ENCODE results near the gene DOCK8. TPM values are rescaled to one million over a fixed set of nuclear protein-coding genes. Genes with fewer than 3 reads are reported as not detected.

The DOCK8 gene
- total and polyA plus RNA-seq, 2 of the 13 experiments (the other 11 are each of a cell fraction or from before 2014, with no cell fraction given) = 0.28 to 0.38 TPM

- Histone ChIP-seq H3K4me1 (ENCODE audit: insufficient read depth, low read length) (no peaks in the 10 kb centered on the region), H3K4me3 (replicated peaks in 1 of 3; ENCODE audit: insufficient read depth in 1 of 3, low read depth in 2 of 3, low read length in 3 of 3) (no peak overlapping the region), H3K9me3 (ENCODE audit: low read length) (no peaks in the 10 kb centered on the region), H2AFZ (ENCODE audit: low read length) (no peak overlapping the region), H3K27me3 (ENCODE audit: control insufficient read depth in 1 of 2, insufficient read depth in 2 of 2, low read length in 2 of 2) (no peaks in the 10 kb centered on the region), H3K36me3 (replicated peaks in 1 of 2; ENCODE audit: control insufficient read depth in 1 of 2, insufficient read depth in 2 of 2, low read length in 2 of 2) (no peaks in the 10 kb centered on the region), H4K20me1 (ENCODE audit: insufficient read depth, low read length) (peaks cover 4% of the 10 kb centered on the region; the same call in 1 of the 2 replicates), H3K79me2 (ENCODE audit: insufficient read depth, low read length) (no peaks in the 10 kb centered on the region), H3K27ac (ENCODE audit: extremely low read length, insufficient read depth, low read length) (no peak overlapping the region), H3K4me2 (ENCODE audit: low read depth, low read length) (no peak overlapping the region), H3K9ac (ENCODE audit: insufficient read depth, low read depth, low read length) (no peak overlapping the region)
- intact Hi-C loops (cut with micrococcal nuclease; ENCODE audit: unreplicated experiment) (no loop called here), in situ Hi-C loops (cut with HindIII; ENCODE audit: extremely low pct_ligation_motif_present, low pct_unique_long_range_greater_than_20kb) (no loop called here)
- POLR2A ChIA-PET = no interaction called here
- BruUV-seq (replicated peaks) = no TSS peak
- DNase-seq (ENCODE audit: low spot score) (no peak), ATAC-seq (no peak), FAIRE-seq (no peak)
- TF ChIP-seq MXD3 (CRISPR knock-in tag; IDR thresholded peaks at IDR 0.05) (no peak), ZNF282 (IDR thresholded peaks at IDR 0.05; ENCODE audit: partially characterized antibody) (no peak), ZNF616 (CRISPR knock-in tag; IDR thresholded peaks at IDR 0.05; ENCODE audit: low read depth) (no peak), HNF1A (IDR thresholded peaks at IDR 0.05; ENCODE audit: low read depth) (no peak), HNF1A (CRISPR knock-in tag; IDR thresholded peaks at IDR 0.05; ENCODE audit: borderline replicate concordance) (no peak), PBX2 (CRISPR knock-in tag; IDR thresholded peaks at IDR 0.05) (no peak), ZNF883 (CRISPR knock-in tag; IDR thresholded peaks at IDR 0.05; ENCODE audit: not compliant biosample characterization) (no peak), RCOR2 (CRISPR knock-in tag; IDR thresholded peaks at IDR 0.05) (no peak), SALL2 (CRISPR knock-in tag; IDR thresholded peaks at IDR 0.05) (no peak), ZNF235 (CRISPR knock-in tag; IDR thresholded peaks at IDR 0.05; ENCODE audit: borderline replicate concordance) (no peak), ZMYM2 (CRISPR knock-in tag; IDR thresholded peaks at IDR 0.05) (no peak), ZNF772 (CRISPR knock-in tag; IDR thresholded peaks at IDR 0.05) (no peak), DDIT3 (CRISPR knock-in tag; IDR thresholded peaks at IDR 0.05) (no peak), CSRNP2 (CRISPR knock-in tag; conservative IDR thresholded peaks at IDR 0.05; ENCODE audit: low read depth) (no peak), PPARG (CRISPR knock-in tag; conservative IDR thresholded peaks at IDR 0.05) (no peak)
- WGBS (ENCODE audit: low lambda C conversion rate) = 100% methylated on average over 1 of the region's 1 CpG
- CTCF ChIA-PET (ENCODE audit: low intra/inter-chr PET ratio, low total read pairs) = no interaction called here
Measured at GRCh38 chr9:511861-512260, 297.2 kb downstream of the DOCK8 start.
